Mucosa of descending colon (tissue), 3 donors: ENCODE data around the gene ATP8A2. TPM values are rescaled to one million over a fixed set of nuclear protein-coding genes. Genes with fewer than 3 reads are reported as not detected.

ENCODE experiments used
- ATAC-seq: fragments of 200-7000 bp; cut with Tn5 transposase; one replicate; pipeline ENCODE4 v1.9.1; 2020; ENCODE audit warnings: mild to moderate bottlenecking, moderate library complexity
- DNase-seq, 3 donors: peaks; one replicate each; pipeline ENCODE4 v3.0.0-alpha.2; 2020
- H3K36me3 ChIP-seq: fragments of 200-600 bp; one replicate; pipeline ENCODE4 v1.8.0; 2021; ENCODE audit warnings: low read depth, mild to moderate bottlenecking
- H3K4me1 ChIP-seq: fragments of 200-600 bp; one replicate; pipeline ENCODE4 v1.8.0; 2021; ENCODE audit warnings: low read depth, mild to moderate bottlenecking
- H3K4me3 ChIP-seq: fragments of 200-600 bp; one replicate; pipeline ENCODE4 v1.8.0; 2021; ENCODE audit warnings: mild to moderate bottlenecking
- H3K9me3 ChIP-seq: fragments of 200-600 bp; one replicate; pipeline ENCODE4 v1.8.0; 2021; ENCODE audit warnings: mild to moderate bottlenecking
- CTCF ChIP-seq: fragments of 200-600 bp; IDR thresholded peaks from one replicate; pipeline ENCODE4 v1.8.0; 2022; ENCODE audit warnings: antibody characterized with exemption, mild to moderate bottlenecking
- intact Hi-C, 2 donors: fragments of 100-400 bp; cut with DNase I in 1 of 2; cut with micrococcal nuclease in 1 of 2; formaldehyde crosslinking; loops; one replicate each; pipeline versions ENCODE4 v1.11.0 to v1.11.1; 2022; cut with DNase I, micrococcal nuclease
- total RNA-seq, 3 donors: library from RNA; stranded (reverse); fragmentation: NEBNext Ultra II Directional in 2 of 3; extraction: Animal tissue kit (Norgen Biotek cat#: 25700) in 2 of 3; gene quantifications; one replicate each; pipeline versions ENCODE4 v1.2.1 to v1.2.4, GENCODE V29; 2021 to 2023
- donor health status: DM: no; HTN: no; CAD: no; lungs with moderate emphysema.
- donor health status: DM: no; HTN: no; CAD: no.
- donor health status: DM: no; HTN: yes; CAD: no.

Gene ATP8A2
- total RNA-seq, 3 donors from 2014 or later = 0.22 to 3.6 (median 0.41) TPM

DNA sequence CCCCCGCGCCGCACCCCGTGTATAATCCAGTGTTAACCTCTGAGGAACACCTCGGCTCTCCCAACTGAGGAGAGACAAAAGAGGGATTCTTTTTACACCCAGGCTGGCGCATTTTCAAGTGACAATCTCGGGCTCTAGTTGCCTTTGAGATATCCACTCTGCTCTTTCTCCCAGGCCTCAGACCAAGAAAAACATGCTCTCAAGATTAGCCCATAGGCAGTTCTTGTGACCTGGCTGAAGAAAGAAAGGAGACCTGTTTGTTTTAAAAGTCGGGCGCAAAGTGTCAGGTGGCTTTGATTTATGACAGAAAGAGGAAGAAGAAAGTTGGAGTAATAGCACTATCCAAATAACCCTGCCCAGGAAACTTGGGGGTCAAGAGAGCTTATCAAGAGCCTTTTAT lies 652.8 kb downstream of the ATP8A2 start:
- ATAC-seq = no peak
- TF ChIP-seq CTCF = no peak
- Histone ChIP-seq H3K4me1 (no peaks in the 10 kb centered on the region), H3K36me3 (no peaks in the 10 kb centered on the region), H3K4me3 (no peak overlapping the region), H3K9me3 (no peaks in the 10 kb centered on the region)
- DNase-seq = no peak
- intact Hi-C loops = no loop called here

DNA sequence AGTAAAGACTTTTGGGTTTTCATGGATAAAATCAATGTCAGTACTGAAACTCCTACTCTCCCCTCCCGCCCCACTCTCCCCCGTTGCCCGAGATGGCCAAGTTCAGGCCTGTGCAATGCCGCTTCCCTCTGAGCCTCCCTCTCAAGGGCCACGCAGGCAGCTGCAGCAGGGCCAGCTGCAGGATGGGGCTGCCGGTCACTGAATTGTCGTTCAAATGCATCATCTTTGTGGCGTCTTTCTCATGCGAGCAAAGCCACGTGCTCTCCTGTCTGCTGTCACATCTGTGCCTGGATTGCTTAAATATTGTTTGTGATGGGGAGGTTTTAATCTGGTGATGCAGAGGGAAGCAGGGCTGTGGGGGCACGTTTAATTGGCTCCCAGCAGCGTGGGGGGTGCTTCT lies 653.4 kb downstream of the ATP8A2 start:
- H3K36me3 ChIP-seq = no peaks in the 10 kb centered on the region
- DNase-seq (no peak), ATAC-seq (no peak)
- intact Hi-C loops = no loop called here
- no peak overlapping the region for H3K4me3 ChIP-seq
- TF ChIP-seq CTCF = no peak
- no peaks in the 10 kb centered on the region for H3K9me3 ChIP-seq
- no peaks in the 10 kb centered on the region for H3K4me1 ChIP-seq

- H3K9me3 ChIP-seq = no peaks in the 10 kb centered on the region
- no peak overlapping the region for H3K4me3 ChIP-seq
- H3K36me3 ChIP-seq = no peaks in the 10 kb centered on the region
- H3K4me1 ChIP-seq = no peaks in the 10 kb centered on the region
- no peak for DNase-seq
- TF ChIP-seq CTCF = no peak
- intact Hi-C loops = no loop called here
- ATAC-seq = no peak
Observed at GRCh38 chr13:26025771-26026170, 654.0 kb downstream of the ATP8A2 start.

DNA sequence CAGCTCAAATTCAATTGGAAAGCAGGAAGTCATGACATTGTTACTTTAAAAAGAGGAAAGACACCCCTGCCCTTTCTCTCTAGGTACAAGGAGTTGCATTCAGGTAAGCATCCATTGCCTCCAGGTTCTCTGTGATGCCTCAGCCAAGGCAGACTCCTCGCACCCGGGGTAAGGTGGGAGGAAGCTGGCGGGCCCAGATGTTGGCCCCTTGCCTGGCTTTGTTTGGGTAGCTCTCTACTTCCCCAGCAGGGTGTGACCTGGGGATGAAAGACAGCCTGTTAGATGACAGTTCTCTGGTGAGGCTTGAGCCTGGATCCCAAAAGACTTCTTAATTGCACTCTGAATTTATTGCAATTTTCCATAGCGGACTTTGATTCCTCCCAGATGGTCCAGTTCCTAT lies 654.4 kb downstream of the ATP8A2 start:
- H3K36me3 ChIP-seq = no peaks in the 10 kb centered on the region
- no peak for DNase-seq
- no peaks in the 10 kb centered on the region for H3K9me3 ChIP-seq
- TF ChIP-seq CTCF = no peak
- intact Hi-C loops = no loop called here
- no peaks in the 10 kb centered on the region for H3K4me1 ChIP-seq
- ATAC-seq = no peak
- no peak overlapping the region for H3K4me3 ChIP-seq

DNA sequence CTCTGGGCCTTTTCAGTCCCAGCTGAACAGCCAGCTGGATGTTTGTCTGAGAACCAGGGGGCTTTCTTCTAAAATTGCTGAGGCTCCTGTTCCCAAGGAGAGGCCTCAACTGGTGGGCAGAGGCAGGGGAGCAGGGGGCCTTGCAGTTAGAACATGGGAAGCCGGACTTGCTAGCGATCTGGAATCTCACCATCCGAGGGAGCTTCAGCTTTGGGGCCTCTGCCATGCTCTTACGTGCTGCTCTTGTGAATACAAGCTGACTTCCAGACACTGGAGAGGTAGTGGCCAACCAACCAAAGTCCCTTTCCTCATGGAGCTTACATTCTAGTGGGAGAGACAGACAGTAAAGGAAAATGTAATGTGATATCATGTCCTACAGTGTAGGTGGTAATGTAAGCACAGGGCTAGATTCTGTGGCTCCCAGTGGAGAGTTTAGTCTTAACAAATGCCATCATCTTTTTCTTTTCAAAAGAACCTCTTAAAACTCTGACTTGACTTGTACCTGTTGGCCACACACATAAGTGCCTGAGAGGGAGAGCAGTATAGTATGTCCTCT lies 657.9 kb downstream of the ATP8A2 start:
- Histone ChIP-seq H3K4me3 (no peak overlapping the region), H3K9me3 (no peaks in the 10 kb centered on the region), H3K4me1 (no peaks in the 10 kb centered on the region), H3K36me3 (no peaks in the 10 kb centered on the region)
- no peak for DNase-seq
- TF ChIP-seq CTCF = no peak
- no peak for ATAC-seq
- intact Hi-C loops = no loop called here

- Histone ChIP-seq H3K4me3 (no peak overlapping the region), H3K36me3 (no peaks in the 10 kb centered on the region), H3K9me3 (no peaks in the 10 kb centered on the region), H3K4me1 (no peaks in the 10 kb centered on the region)
- TF ChIP-seq CTCF = no peak
- intact Hi-C loops = no loop called here
- DNase-seq = no peak
- ATAC-seq = no peak
Observed at GRCh38 chr13:26030331-26030730, 658.6 kb downstream of the ATP8A2 start.
